Measurements from ENCODE around the gene PRLR.

PRLR gene

GRCh38 chr5:35236770-35237169, 6.5 kb upstream of the PRLR start:
- DNase-seq (no peak), ATAC-seq (ENCODE audit: insufficient read depth, low read depth) (no peak)
- Histone ChIP-seq H3K4me2 (ENCODE audit: insufficient read depth, low read length) (no peak overlapping the region), H4K20me1 (ENCODE audit: insufficient read depth, low read length) (no peaks in the 10 kb centered on the region), H2AFZ (ENCODE audit: low read depth, low read length) (no peak overlapping the region), H3K4me3 (ENCODE audit: low read depth in 1 of 2, low read length in 2 of 2) (no peak overlapping the region), H3K27me3 (ENCODE audit: insufficient read depth, low read length, poor library complexity) (no peaks in the 10 kb centered on the region), H3K79me2 (ENCODE audit: insufficient read depth, low read length) (no peaks in the 10 kb centered on the region), H3K27ac (ENCODE audit: low read length) (no peak overlapping the region), H3K9ac (ENCODE audit: low read depth, low read length) (no peak overlapping the region), H3K36me3 (ENCODE audit: insufficient read depth, low read length) (no peaks in the 10 kb centered on the region), H3K9me3 (ENCODE audit: insufficient read depth, low read length, severe bottlenecking) (no peaks in the 10 kb centered on the region), H3K4me1 (ENCODE audit: insufficient read depth, low read length) (no peaks in the 10 kb centered on the region)
- TF ChIP-seq EZH2 (IDR thresholded peaks at IDR 0.05; ENCODE audit: borderline replicate concordance, low read depth, low read length, severe bottlenecking) = no peak
- TF ChIP-seq, protein P1, sequence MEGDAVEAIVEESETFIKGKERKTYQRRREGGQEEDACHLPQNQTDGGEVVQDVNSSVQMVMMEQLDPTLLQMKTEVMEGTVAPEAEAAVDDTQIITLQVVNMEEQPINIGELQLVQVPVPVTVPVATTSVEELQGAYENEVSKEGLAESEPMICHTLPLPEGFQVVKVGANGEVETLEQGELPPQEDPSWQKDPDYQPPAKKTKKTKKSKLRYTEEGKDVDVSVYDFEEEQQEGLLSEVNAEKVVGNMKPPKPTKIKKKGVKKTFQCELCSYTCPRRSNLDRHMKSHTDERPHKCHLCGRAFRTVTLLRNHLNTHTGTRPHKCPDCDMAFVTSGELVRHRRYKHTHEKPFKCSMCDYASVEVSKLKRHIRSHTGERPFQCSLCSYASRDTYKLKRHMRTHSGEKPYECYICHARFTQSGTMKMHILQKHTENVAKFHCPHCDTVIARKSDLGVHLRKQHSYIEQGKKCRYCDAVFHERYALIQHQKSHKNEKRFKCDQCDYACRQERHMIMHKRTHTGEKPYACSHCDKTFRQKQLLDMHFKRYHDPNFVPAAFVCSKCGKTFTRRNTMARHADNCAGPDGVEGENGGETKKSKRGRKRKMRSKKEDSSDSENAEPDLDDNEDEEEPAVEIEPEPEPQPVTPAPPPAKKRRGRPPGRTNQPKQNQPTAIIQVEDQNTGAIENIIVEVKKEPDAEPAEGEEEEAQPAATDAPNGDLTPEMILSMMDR (IDR thresholded peaks at IDR 0.05; ENCODE audit: borderline replicate concordance, extremely low read depth, low read length, poor library complexity, severe bottlenecking) = no peak

DNA sequence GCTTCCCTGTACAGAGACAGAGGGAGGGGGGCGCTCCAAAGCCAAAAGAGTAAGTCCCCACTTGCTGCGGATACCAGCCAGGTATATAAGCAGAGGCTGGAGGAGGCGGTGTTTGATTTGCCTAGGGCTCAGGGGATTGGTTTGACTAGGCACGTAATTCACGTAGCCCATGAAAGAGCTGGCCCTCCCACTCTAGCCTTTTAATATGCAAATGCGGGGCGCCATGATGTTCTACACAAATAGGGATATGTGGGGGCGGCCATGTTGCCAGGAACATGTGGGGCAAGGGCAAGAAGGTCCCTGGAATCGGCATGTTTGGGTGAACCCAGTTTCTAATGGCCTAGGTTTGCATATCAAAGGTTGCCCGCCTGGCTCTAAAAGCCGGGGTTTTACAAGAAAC, 3.3 kb upstream of the PRLR start:
- H3K36me3 ChIP-seq (ENCODE audit: insufficient read depth, low read length) = no peaks in the 10 kb centered on the region
- DNase-seq (no peak), ATAC-seq (ENCODE audit: insufficient read depth, low read depth) (no peak)
- H3K4me3 ChIP-seq (ENCODE audit: low read depth in 1 of 2, low read length in 2 of 2) = no peak overlapping the region
- H3K4me2 ChIP-seq (ENCODE audit: insufficient read depth, low read length) = no peak overlapping the region
- H4K20me1 ChIP-seq (ENCODE audit: insufficient read depth, low read length) = no peaks in the 10 kb centered on the region
- H3K4me1 ChIP-seq (ENCODE audit: insufficient read depth, low read length) = no peaks in the 10 kb centered on the region
- H3K79me2 ChIP-seq (ENCODE audit: insufficient read depth, low read length) = no peaks in the 10 kb centered on the region
- peaks cover 3% of the 10 kb centered on the region for H3K27me3 ChIP-seq (ENCODE audit: insufficient read depth, low read length, poor library complexity)
- no peaks in the 10 kb centered on the region for H3K9me3 ChIP-seq (ENCODE audit: insufficient read depth, low read length, severe bottlenecking)
- H3K9ac ChIP-seq (ENCODE audit: low read depth, low read length) = no peak overlapping the region
- no peak overlapping the region for H2AFZ ChIP-seq (ENCODE audit: low read depth, low read length)
- H3K27ac ChIP-seq (ENCODE audit: low read length) = no peak overlapping the region
- TF ChIP-seq, protein P1 (IDR thresholded peaks at IDR 0.05; ENCODE audit: borderline replicate concordance, extremely low read depth, low read length, poor library complexity, severe bottlenecking) = no peak
- TF ChIP-seq EZH2 (IDR thresholded peaks at IDR 0.05; ENCODE audit: borderline replicate concordance, low read depth, low read length, severe bottlenecking) = no peak

DNA sequence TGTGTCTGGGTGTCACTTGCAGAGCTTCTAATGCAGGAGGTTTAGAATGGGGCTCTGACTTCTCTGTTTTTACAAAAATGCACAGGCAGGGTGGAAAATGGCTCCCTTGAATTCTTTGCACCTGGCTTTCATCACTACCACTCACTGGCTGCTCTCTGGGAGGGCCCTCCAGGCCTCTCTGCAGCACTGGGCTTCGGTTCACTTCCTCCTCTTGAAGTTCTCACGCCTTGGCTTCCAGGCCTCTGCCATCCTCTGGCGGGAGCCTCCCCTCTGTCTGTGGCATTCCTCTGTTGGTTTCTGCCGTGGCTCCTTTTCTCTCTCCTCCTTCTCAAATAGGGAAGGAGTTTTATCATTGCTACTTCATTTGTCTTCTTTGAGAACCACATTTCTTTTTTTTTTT, 2.8 kb upstream of the PRLR start:
- Histone ChIP-seq H2AFZ (ENCODE audit: low read depth, low read length) (no peak overlapping the region), H3K79me2 (ENCODE audit: insufficient read depth, low read length) (no peaks in the 10 kb centered on the region), H3K36me3 (ENCODE audit: insufficient read depth, low read length) (no peaks in the 10 kb centered on the region), H3K27ac (ENCODE audit: low read length) (no peak overlapping the region), H3K9ac (ENCODE audit: low read depth, low read length) (no peak overlapping the region), H3K4me1 (ENCODE audit: insufficient read depth, low read length) (no peaks in the 10 kb centered on the region), H4K20me1 (ENCODE audit: insufficient read depth, low read length) (no peaks in the 10 kb centered on the region), H3K27me3 (ENCODE audit: insufficient read depth, low read length, poor library complexity) (peaks cover 8% of the 10 kb centered on the region), H3K4me3 (ENCODE audit: low read depth in 1 of 2, low read length in 2 of 2) (no peak overlapping the region), H3K4me2 (ENCODE audit: insufficient read depth, low read length) (no peak overlapping the region), H3K9me3 (ENCODE audit: insufficient read depth, low read length, severe bottlenecking) (no peaks in the 10 kb centered on the region)
- DNase-seq = no peak
- no peak for ATAC-seq (ENCODE audit: insufficient read depth, low read depth)
- no peak for TF ChIP-seq EZH2 (IDR thresholded peaks at IDR 0.05; ENCODE audit: borderline replicate concordance, low read depth, low read length, severe bottlenecking)
- TF ChIP-seq, protein P1 (IDR thresholded peaks at IDR 0.05; ENCODE audit: borderline replicate concordance, extremely low read depth, low read length, poor library complexity, severe bottlenecking) = no peak

GRCh38 chr5:35232124-35232523, 1.8 kb upstream of the PRLR start:
- Histone ChIP-seq H3K27me3 (ENCODE audit: insufficient read depth, low read length, poor library complexity) (peaks cover 8% of the 10 kb centered on the region), H3K9ac (ENCODE audit: low read depth, low read length) (no peak overlapping the region), H3K36me3 (ENCODE audit: insufficient read depth, low read length) (no peaks in the 10 kb centered on the region), H3K27ac (ENCODE audit: low read length) (no peak overlapping the region), H4K20me1 (ENCODE audit: insufficient read depth, low read length) (no peaks in the 10 kb centered on the region), H3K4me2 (ENCODE audit: insufficient read depth, low read length) (no peak overlapping the region), H3K9me3 (ENCODE audit: insufficient read depth, low read length, severe bottlenecking) (no peaks in the 10 kb centered on the region), H3K4me3 (ENCODE audit: low read depth in 1 of 2, low read length in 2 of 2) (no peak overlapping the region), H3K4me1 (ENCODE audit: insufficient read depth, low read length) (no peaks in the 10 kb centered on the region), H3K79me2 (ENCODE audit: insufficient read depth, low read length) (no peaks in the 10 kb centered on the region), H2AFZ (ENCODE audit: low read depth, low read length) (no peak overlapping the region)
- ATAC-seq (ENCODE audit: insufficient read depth, low read depth) = no peak
- no peak for TF ChIP-seq EZH2 (IDR thresholded peaks at IDR 0.05; ENCODE audit: borderline replicate concordance, low read depth, low read length, severe bottlenecking)
- TF ChIP-seq, protein P1 (IDR thresholded peaks at IDR 0.05; ENCODE audit: borderline replicate concordance, extremely low read depth, low read length, poor library complexity, severe bottlenecking) = no peak
- DNase-seq = no peak
